ENCODE results near the gene DTWD2. TPM values are rescaled to one million over a fixed set of nuclear protein-coding genes. Genes with fewer than 3 reads are reported as not detected.

DTWD2 gene
- total RNA-seq, 1 experiment from 2014 or later, result 10.0 TPM

- H3K27me3 ChIP-seq (ENCODE audit: control insufficient read depth, insufficient read depth, low read length), result no peaks in the 10 kb centered on the region
- H3K4me1 ChIP-seq (ENCODE audit: control insufficient read depth, insufficient read depth, low read length), result no peaks in the 10 kb centered on the region
- no peak overlapping the region for H3K4me3 ChIP-seq (ENCODE audit: low read depth in 2 of 2, low read length in 2 of 2)
- H3K36me3 ChIP-seq (ENCODE audit: control insufficient read depth, insufficient read depth, low read length), result no peaks in the 10 kb centered on the region
- TF ChIP-seq TCF7L2 (IDR thresholded peaks at IDR 0.05; ENCODE audit: low read depth, low read length), result no peak
- no peak for TF ChIP-seq POLR2AphosphoS5 (IDR thresholded peaks at IDR 0.05; ENCODE audit: low read depth, low read length)
- no peak for TF ChIP-seq CTCF (IDR thresholded peaks at IDR 0.05)
- TF ChIP-seq REST (IDR thresholded peaks at IDR 0.05; ENCODE audit: insufficient read depth in 1 of 2, low read depth in 2 of 2, low read length in 1 of 2), result no peak
- TF ChIP-seq SIN3A (IDR thresholded peaks at IDR 0.05; ENCODE audit: borderline replicate concordance, insufficient read depth, low read depth, low read length), result no peak
- intact Hi-C loops (cut with micrococcal nuclease; ENCODE audit: unreplicated experiment) (no loop called here), in situ Hi-C loops (cut with HindIII; ENCODE audit: low pct_unique_long_range_greater_than_20kb, low sequenced_read_pairs) (no loop called here)
- ATAC-seq (no peak), DNase-seq (ENCODE audit: low read depth, low spot score) (no peak)
- BruUV-seq (replicated peaks), result no TSS peak
- H3K9me3 ChIP-seq (ENCODE audit: control insufficient read depth, insufficient read depth, low read depth, low read length), result no peaks in the 10 kb centered on the region
- ChIA-PET CTCF (no interaction called here), POLR2A (no interaction called here)
- no peak overlapping the region for H3K27ac ChIP-seq (ENCODE audit: low read length)
Observed at GRCh38 chr5:118889165-118889564, 99.2 kb downstream of the DTWD2 start.

GRCh38 chr5:118888556-118888955 is 99.8 kb downstream of the DTWD2 start:
- intact Hi-C loops (cut with micrococcal nuclease; ENCODE audit: unreplicated experiment) (no loop called here), in situ Hi-C loops (cut with HindIII; ENCODE audit: low pct_unique_long_range_greater_than_20kb, low sequenced_read_pairs) (no loop called here)
- H3K4me3 ChIP-seq (ENCODE audit: low read depth in 2 of 2, low read length in 2 of 2), result no peak overlapping the region
- no peak for DNase-seq (ENCODE audit: low read depth, low spot score)
- H3K36me3 ChIP-seq (ENCODE audit: control insufficient read depth, insufficient read depth, low read length), result no peaks in the 10 kb centered on the region
- no TSS peak for BruUV-seq (replicated peaks)
- no peak for ATAC-seq
- ChIA-PET POLR2A (no interaction called here), CTCF (no interaction called here)
- TF ChIP-seq POLR2AphosphoS5 (IDR thresholded peaks at IDR 0.05; ENCODE audit: low read depth, low read length) (no peak), CTCF (IDR thresholded peaks at IDR 0.05) (no peak), SIN3A (IDR thresholded peaks at IDR 0.05; ENCODE audit: borderline replicate concordance, insufficient read depth, low read depth, low read length) (no peak), REST (IDR thresholded peaks at IDR 0.05; ENCODE audit: insufficient read depth in 1 of 2, low read depth in 2 of 2, low read length in 1 of 2) (no peak), TCF7L2 (IDR thresholded peaks at IDR 0.05; ENCODE audit: low read depth, low read length) (no peak)
- no peaks in the 10 kb centered on the region for H3K9me3 ChIP-seq (ENCODE audit: control insufficient read depth, insufficient read depth, low read depth, low read length)
- no peak overlapping the region for H3K27ac ChIP-seq (ENCODE audit: low read length)
- H3K27me3 ChIP-seq (ENCODE audit: control insufficient read depth, insufficient read depth, low read length), result no peaks in the 10 kb centered on the region
- no peaks in the 10 kb centered on the region for H3K4me1 ChIP-seq (ENCODE audit: control insufficient read depth, insufficient read depth, low read length)
